A549 (cell line): Measurements from ENCODE around the gene PCED1A. TPM values are rescaled to one million over a fixed set of nuclear protein-coding genes. Genes with fewer than 3 reads are reported as not detected.
"Not testable (repeated sequence)": the region's sequence is repeated elsewhere in the genome, so short reads cannot be mapped to it uniquely, and the experiment has no call there.

Source experiments
- ATAC-seq, 2 experiments: fragments of 200-7000 bp in 1 of 2; fragments of >200 bp in 1 of 2; cut with Nextera tagmentation in 1 of 2; cut with Tn5 transposase in 1 of 2; 3 replicates each; pipeline versions ENCODE4 v1.8.0 to v1.9.1; 2018 to 2020; ENCODE audit warnings: mild to moderate bottlenecking in 1 of 2, moderate library complexity in 1 of 2
- CTCF ChIA-PET: fragments of 300-600 bp; sonication (Branson Sonifier 250); formaldehyde crosslinking; extraction: SDS; loops from one replicate; lab custom pipeline; 2021; ENCODE audit warnings: antibody characterized with exemption, inconsistent platforms; lab: Yijun Ruan, JAX
- POLR2A ChIA-PET: fragments of 350-600 bp; formaldehyde crosslinking; extraction: SDS; loops from one replicate; lab custom pipeline; 2021; ENCODE audit warnings: antibody characterized with exemption, inconsistent platforms; lab: Yijun Ruan, JAX
- DNase-seq, 2 experiments: peaks; one replicate each; pipeline versions ENCODE4 v3.0.0 to v3.0.0-alpha.2; 2011 to 2016; ENCODE audit warnings: low read depth in 1 of 2, low spot score in 1 of 2
- FAIRE-seq: peaks from 2 replicates; lab custom pipeline; 2011; peaks lifted over from hg19 to GRCh38; lab: Jason Lieb, UNC
- H3K27ac ChIP-seq, 2 experiments: fragments of >200 bp; sonication (Bioruptor Twin); formaldehyde crosslinking; 3 replicates each; pipeline ENCODE4 v1.5.1; 2016 to 2017
- H3K4me1 ChIP-seq: fragments of >200 bp; sonication (Bioruptor Twin); formaldehyde crosslinking; 3 replicates; pipeline ENCODE4 v1.6.1; 2016
- H3K4me2 ChIP-seq: fragments of >200 bp; sonication (Bioruptor Twin); formaldehyde crosslinking; 3 replicates; pipeline ENCODE4 v1.6.1; 2016
- H3K4me3 ChIP-seq: fragments of >200 bp; sonication (Bioruptor Twin); formaldehyde crosslinking; 3 replicates; pipeline ENCODE4 v1.5.1; 2016
- H3K9me3 ChIP-seq: fragments of >200 bp; sonication (Bioruptor Twin); formaldehyde crosslinking; 3 replicates; pipeline ENCODE4 v1.6.1; 2016
- CEBPB ChIP-seq, 2 experiments: fragments of >200 bp in 1 of 2; sonication (Bioruptor Twin) in 1 of 2; formaldehyde crosslinking in 1 of 2; IDR thresholded peaks; 2 replicates each; pipeline ENCODE4 v1.6.1; 2012 to 2016
- EHF ChIP-seq: fragments of 250-450 bp; sonication (Bioruptor Pico); IDR thresholded peaks from 2 replicates; pipeline ENCODE4 v1.5.0; 2020; ENCODE audit warnings: mild to moderate bottlenecking
- FOSB ChIP-seq: fragments of 250-450 bp; sonication (Bioruptor Pico); IDR thresholded peaks from 2 replicates; pipeline ENCODE4 v1.5.0; 2020; ENCODE audit warnings: mild to moderate bottlenecking, moderate library complexity
- FOSL2 ChIP-seq, 2 experiments: fragments of 450-650 bp in 1 of 2; fragments of >200 bp in 1 of 2; sonication (Bioruptor Twin) in 1 of 2; formaldehyde crosslinking; IDR thresholded peaks; 2 replicates each; pipeline versions ENCODE4 v1.5.0 to v1.6.1; 2016 to 2020; ENCODE audit warnings: mild to moderate bottlenecking in 1 of 2, moderate library complexity in 1 of 2
- HDAC2 ChIP-seq: fragments of 200-600 bp; sonication (generic); IDR thresholded peaks from 2 replicates; pipeline ENCODE4 v1.6.1; 2016
- HOXB5 ChIP-seq: fragments of 250-450 bp; sonication (Bioruptor Pico); IDR thresholded peaks from 2 replicates; pipeline ENCODE4 v1.5.0; 2020; ENCODE audit warnings: mild to moderate bottlenecking, moderate library complexity
- JUNB ChIP-seq: fragments of >200 bp; sonication (Bioruptor Twin); formaldehyde crosslinking; IDR thresholded peaks from 2 replicates; pipeline ENCODE4 v1.6.1; 2016
- MYC ChIP-seq: IDR thresholded peaks from 2 replicates; pipeline ENCODE4 v1.6.1; 2012; ENCODE audit warnings: mild to moderate bottlenecking, inconsistent platforms, low read length, improper control_type of control experiment, borderline replicate concordance
- PHF8 ChIP-seq: fragments of 200-600 bp; sonication (generic); IDR thresholded peaks from 2 replicates; pipeline ENCODE4 v1.6.1; 2016; ENCODE audit warnings: low read depth, mild to moderate bottlenecking, antibody characterized with exemption, moderate library complexity, borderline replicate concordance
- RARB ChIP-seq: fragments of 250-450 bp; sonication (Bioruptor Pico); IDR thresholded peaks from 2 replicates; pipeline ENCODE4 v1.8.0; 2021; ENCODE audit warnings: mild to moderate bottlenecking, moderate library complexity
- RFX5 ChIP-seq: fragments of 450-650 bp; IDR thresholded peaks from 2 replicates; pipeline ENCODE4 v1.7.1; 2014; ENCODE audit warnings: antibody characterized with exemption, mild to moderate bottlenecking, moderate library complexity
- SMC3 ChIP-seq: fragments of >200 bp; sonication (Bioruptor Twin); formaldehyde crosslinking; IDR thresholded peaks from 3 replicates; pipeline ENCODE4 v1.6.1; 2018; ENCODE audit warnings: inconsistent platforms
- TFCP2L1 ChIP-seq: fragments of 250-450 bp; sonication (Bioruptor Pico); IDR thresholded peaks from 2 replicates; pipeline ENCODE4 v1.5.0; 2021; ENCODE audit warnings: mild to moderate bottlenecking
- ZNF302 ChIP-seq: fragments of 250-450 bp; sonication (Bioruptor Pico); IDR thresholded peaks from 2 replicates; pipeline ENCODE4 v1.9.0; 2021; ENCODE audit warnings: inconsistent platforms, mild to moderate bottlenecking, moderate library complexity
- WGBS: methylation state at CpG from one replicate; pipeline ENCODE4 v1.1.6; 2017; ENCODE audit errors: missing lambda C conversion rate; 5-methylcytosine and 5-hydroxymethylcytosine counted together
- polyA plus RNA-seq, 4 experiments: library from polyadenylated mRNA; depleted of rRNA in 3 of 4; stranded (reverse); fragments of >200 nt; fragmentation: RNase III in 1 of 4; extraction: RNeasy Plus Mini Kit Qiagen cat#74134 plus additional on column Dnase treatment in 1 of 4; gene quantifications; 2 replicates in 3 of 4; 3 replicates in 1 of 4; pipeline ENCODE4 v1.2.3, GENCODE V29; 2011 to 2017
- TF ChIP-seq, protein P1 (sequence below): fragments of 450-650 bp; IDR thresholded peaks from 2 replicates; pipeline ENCODE4 v1.6.1; 2014; ENCODE audit warnings: antibody characterized with exemption
- TF ChIP-seq, protein P2 (sequence below): IDR thresholded peaks from 2 replicates; pipeline ENCODE4 v1.6.1; 2012; ENCODE audit warnings: low read depth, borderline replicate concordance
- TF ChIP-seq, protein P3 (sequence below): IDR thresholded peaks from 2 replicates; pipeline ENCODE4 v1.6.1; 2012
- TF ChIP-seq, protein P4 (sequence below): fragments of 250-450 bp; sonication (Bioruptor Pico); IDR thresholded peaks from 2 replicates; pipeline ENCODE4 v1.5.0; 2020; ENCODE audit warnings: low read depth, mild to moderate bottlenecking, moderate library complexity

PCED1A gene
- polyA plus RNA-seq, 2 of the 4 experiments (the other 2 are of a cell fraction), result 25.7 to 43.8 TPM

DNA sequence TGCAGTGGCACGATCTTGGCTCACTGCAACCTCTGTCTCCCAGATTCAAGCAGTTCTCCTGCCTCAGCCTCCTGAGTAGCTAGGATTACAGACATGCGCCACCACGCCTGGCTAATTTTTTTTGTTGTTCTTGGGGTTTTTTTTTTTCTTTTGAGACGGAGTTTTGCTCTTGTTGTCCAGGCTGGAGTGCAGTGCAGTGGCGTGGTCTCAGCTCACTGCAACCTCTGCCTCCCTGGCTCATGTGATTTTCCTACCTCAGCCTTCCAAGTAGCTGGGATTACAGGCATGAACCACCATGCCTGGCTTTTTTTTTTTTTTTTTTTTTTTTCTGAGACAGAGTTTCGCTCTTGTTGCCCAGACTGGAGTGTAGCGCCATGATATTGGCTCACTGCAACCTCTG is 9.2 kb downstream of the PCED1A start:
- H3K4me2 ChIP-seq, H3K4me3 ChIP-seq, H3K4me1 ChIP-seq, H3K27ac ChIP-seq, ATAC-seq, H3K9me3 ChIP-seq, DNase-seq, FAIRE-seq: not testable (repeated sequence)
- 79% methylated on average over 7 of the region's 7 CpGs for WGBS
- ChIA-PET POLR2A (interaction anchor here (0.9 kb wide), 1 partner anchor 10 kb away, joined by 3 read pairs; the partner anchor contains the start of genes PCED1A and VPS16), CTCF (interaction anchor here (0.6 to 1.1 kb wide), 5 partner anchors 21 to 290 kb away, joined by 3 read pairs; no protein-coding TSS in a partner anchor)

DNA sequence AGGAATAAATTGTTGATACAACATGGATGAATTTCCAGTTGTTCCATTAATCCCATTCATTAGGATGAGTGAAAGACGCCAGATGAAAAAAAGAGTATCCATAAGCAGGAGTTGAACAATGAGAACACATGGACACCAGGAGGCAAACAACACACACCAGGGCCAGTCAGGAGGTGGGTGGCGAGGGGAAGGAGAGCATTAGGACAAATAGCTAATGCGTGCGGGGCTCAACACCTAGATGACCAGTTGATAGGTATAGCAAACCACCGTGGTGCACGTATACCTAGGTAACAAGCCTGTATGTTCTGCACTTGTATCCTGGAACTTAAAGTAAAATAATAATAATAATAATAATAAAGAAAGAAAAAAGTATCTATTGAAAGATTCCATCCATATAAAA is 11.1 kb downstream of the PCED1A start:
- no peak for DNase-seq
- H3K9me3 ChIP-seq, result no peaks in the 10 kb centered on the region
- FAIRE-seq, result no peak
- H3K4me3 ChIP-seq, result no peak overlapping the region
- H3K4me1 ChIP-seq, result peaks cover 6% of the 10 kb centered on the region; the same call in 1 of the 3 replicates
- ATAC-seq, result peak; percentile 24 to 33; a peak in 1 of 6 replicates
- WGBS, result 53% methylated on average over 6 of the region's 6 CpGs
- no peak overlapping the region for H3K27ac ChIP-seq
- CTCF ChIA-PET, result interaction anchor here (1.3 kb wide), 1 partner anchor 23 kb away, joined by 5 read pairs; no protein-coding TSS in a partner anchor
- H3K4me2 ChIP-seq, result no peak overlapping the region
- TF ChIP-seq, protein P1, sequence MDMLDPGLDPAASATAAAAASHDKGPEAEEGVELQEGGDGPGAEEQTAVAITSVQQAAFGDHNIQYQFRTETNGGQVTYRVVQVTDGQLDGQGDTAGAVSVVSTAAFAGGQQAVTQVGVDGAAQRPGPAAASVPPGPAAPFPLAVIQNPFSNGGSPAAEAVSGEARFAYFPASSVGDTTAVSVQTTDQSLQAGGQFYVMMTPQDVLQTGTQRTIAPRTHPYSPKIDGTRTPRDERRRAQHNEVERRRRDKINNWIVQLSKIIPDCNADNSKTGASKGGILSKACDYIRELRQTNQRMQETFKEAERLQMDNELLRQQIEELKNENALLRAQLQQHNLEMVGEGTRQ, result no peak
- TF ChIP-seq SMC3, result no peak
- TF ChIP-seq EHF (CRISPR knock-in tag), result no peak
- TF ChIP-seq MYC, result no peak
- TF ChIP-seq ZNF302 (CRISPR knock-in tag), result no peak
- TF ChIP-seq, protein P2, sequence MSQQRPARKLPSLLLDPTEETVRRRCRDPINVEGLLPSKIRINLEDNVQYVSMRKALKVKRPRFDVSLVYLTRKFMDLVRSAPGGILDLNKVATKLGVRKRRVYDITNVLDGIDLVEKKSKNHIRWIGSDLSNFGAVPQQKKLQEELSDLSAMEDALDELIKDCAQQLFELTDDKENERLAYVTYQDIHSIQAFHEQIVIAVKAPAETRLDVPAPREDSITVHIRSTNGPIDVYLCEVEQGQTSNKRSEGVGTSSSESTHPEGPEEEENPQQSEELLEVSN, result no peak
- TF ChIP-seq, protein P3, sequence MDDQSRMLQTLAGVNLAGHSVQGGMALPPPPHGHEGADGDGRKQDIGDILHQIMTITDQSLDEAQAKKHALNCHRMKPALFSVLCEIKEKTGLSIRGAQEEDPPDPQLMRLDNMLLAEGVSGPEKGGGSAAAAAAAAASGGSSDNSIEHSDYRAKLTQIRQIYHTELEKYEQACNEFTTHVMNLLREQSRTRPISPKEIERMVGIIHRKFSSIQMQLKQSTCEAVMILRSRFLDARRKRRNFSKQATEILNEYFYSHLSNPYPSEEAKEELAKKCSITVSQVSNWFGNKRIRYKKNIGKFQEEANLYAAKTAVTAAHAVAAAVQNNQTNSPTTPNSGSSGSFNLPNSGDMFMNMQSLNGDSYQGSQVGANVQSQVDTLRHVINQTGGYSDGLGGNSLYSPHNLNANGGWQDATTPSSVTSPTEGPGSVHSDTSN, result no peak
- TF ChIP-seq JUNB, result no peak
- TF ChIP-seq RARB, result no peak
- TF ChIP-seq, protein P4, sequence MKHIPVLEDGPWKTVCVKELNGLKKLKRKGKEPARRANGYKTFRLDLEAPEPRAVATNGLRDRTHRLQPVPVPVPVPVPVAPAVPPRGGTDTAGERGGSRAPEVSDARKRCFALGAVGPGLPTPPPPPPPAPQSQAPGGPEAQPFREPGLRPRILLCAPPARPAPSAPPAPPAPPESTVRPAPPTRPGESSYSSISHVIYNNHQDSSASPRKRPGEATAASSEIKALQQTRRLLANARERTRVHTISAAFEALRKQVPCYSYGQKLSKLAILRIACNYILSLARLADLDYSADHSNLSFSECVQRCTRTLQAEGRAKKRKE (CRISPR knock-in tag), result no peak
- no peak for TF ChIP-seq FOSL2 (IDR thresholded peaks at IDR 0.05)
- TF ChIP-seq FOSL2 (CRISPR knock-in tag; IDR thresholded peaks at IDR 0.05), result no peak
- no peak for TF ChIP-seq HOXB5 (CRISPR knock-in tag)
- TF ChIP-seq RFX5, result no peak
- no peak for TF ChIP-seq TFCP2L1
- TF ChIP-seq PHF8, result no peak
- POLR2A ChIA-PET, result interaction anchor here (0.7 to 1.0 kb wide), 2 partner anchors 14 to 52 kb away, joined by 3 read pairs; no protein-coding TSS in a partner anchor

DNA sequence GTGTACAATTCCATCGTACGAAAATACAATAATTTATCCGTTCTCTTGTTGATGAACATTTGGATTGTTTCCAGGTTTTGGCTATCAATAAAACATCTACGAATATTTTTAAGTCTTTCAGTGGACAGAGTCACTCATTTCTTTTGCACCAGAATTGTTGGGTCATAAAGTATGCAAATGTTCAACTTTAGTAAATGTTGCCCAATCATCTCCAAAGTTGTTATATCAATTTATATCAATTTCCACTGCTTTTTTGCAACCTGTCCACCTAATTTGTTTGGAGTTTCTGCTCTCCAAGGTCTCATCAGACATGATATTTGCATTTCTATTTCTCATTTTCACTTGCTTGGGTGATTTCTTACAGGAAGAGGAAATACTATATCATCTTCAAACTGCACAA is 13.8 kb downstream of the PCED1A start:
- H3K4me2 ChIP-seq, result no peak overlapping the region

More for the DNA sequence above, 13.8 kb downstream of the PCED1A start:
- Histone ChIP-seq H3K4me3 (no peak overlapping the region), H3K9me3 (no peaks in the 10 kb centered on the region)
- CTCF ChIA-PET, result no interaction called here
- WGBS, result 45% methylated on average over 4 of the region's 4 CpGs
- TF ChIP-seq FOSB (CRISPR knock-in tag) (no peak), CEBPB (IDR thresholded peaks at IDR 0.05) (no peak), FOSL2 (IDR thresholded peaks at IDR 0.05) (no peak), FOSL2 (CRISPR knock-in tag; IDR thresholded peaks at IDR 0.05) (no peak), HDAC2 (no peak)
- TF ChIP-seq, protein P3, result no peak
- TF ChIP-seq, all 56 proteins: peak for 0
- ATAC-seq, result no peak
- FAIRE-seq, result peak; percentile 32
- POLR2A ChIA-PET, result no interaction called here
- Histone ChIP-seq H3K27ac (no peak overlapping the region), H3K4me1 (peaks cover 6% of the 10 kb centered on the region)
- DNase-seq, result no peak
